Transverse colon (tissue), 3 donors: ENCODE measurements around the gene TRAF6.

Experiments used
- CTCF ChIP-seq, 5 experiments: fragments of 200-600 bp in 3 of 5; fragments of 450-650 bp in 2 of 5; sonication (generic) in 3 of 5; IDR thresholded peaks; 1 replicate in 2 of 5; 2 replicates in 3 of 5; pipeline ENCODE4 v1.5.1; 2016 to 2017; ENCODE audit warnings: antibody characterized with exemption in 5 of 5, inconsistent platforms in 3 of 5, mild to moderate bottlenecking in 2 of 5, moderate library complexity in 1 of 5
- EP300 ChIP-seq: sonication (generic); formaldehyde crosslinking; IDR thresholded peaks from one replicate; pipeline ENCODE4 v1.6.1; 2017; ENCODE audit warnings: antibody characterized with exemption, low read depth
- POLR2A ChIP-seq: fragments of 450-650 bp; IDR thresholded peaks from one replicate; pipeline ENCODE4 v1.6.1; 2016; ENCODE audit warnings: antibody characterized with exemption, mild to moderate bottlenecking, moderate library complexity

GRCh38 chr11:36447514-36447913 is 62.6 kb downstream of the TRAF6 start:
- TF ChIP-seq CTCF (IDR thresholded peaks at IDR 0.05) (no peak), POLR2A (no peak), EP300 (no peak)
